PC-3 (cell line): ENCODE measurements around the gene PPP1R3C. TPM values are rescaled to one million over a fixed set of nuclear protein-coding genes. Genes with fewer than 3 reads are reported as not detected.

Experiments used
- ATAC-seq: fragments of 200-7000 bp; cut with Tn5 transposase; 2 replicates; pipeline ENCODE4 v1.9.1; 2020; ENCODE audit warnings: mild to moderate bottlenecking, moderate library complexity
- BruUV-seq: library from RNA; stranded (reverse); fragments of 400-500 nt; replicated peaks from 2 replicates; lab custom pipeline; 2021; lab: Mats Ljungman, UMichigan
- CTCF ChIA-PET: fragments of 300-600 bp; sonication (Branson Sonifier 250); formaldehyde crosslinking; loops from one replicate; lab custom pipeline; 2022; ENCODE audit warnings: antibody characterized with exemption; lab: Charles Lee
- POLR2A ChIA-PET: fragments of 300-600 bp; sonication (Branson Sonifier 250); formaldehyde crosslinking; loops from one replicate; lab custom pipeline; 2022; ENCODE audit warnings: antibody characterized with exemption; ENCODE audit not compliant: unreplicated experiment; lab: Charles Lee
- DNase-seq: peaks from one replicate; pipeline ENCODE4 v3.0.0-alpha.2; 2015
- H2AFZ ChIP-seq: fragments of 300-600 bp; sonication (generic); 2 replicates; pipeline ENCODE4 v1.6.0; 2016; ENCODE audit warnings: antibody characterized with exemption, low read length
- H3F3A ChIP-seq: fragments of 300-600 bp; sonication (generic); one replicate; pipeline ENCODE4 v1.6.0; 2017; ENCODE audit warnings: antibody characterized with exemption, low read length, control low read depth, mild to moderate bottlenecking; ENCODE audit not compliant: unreplicated experiment
- H3K27ac ChIP-seq: fragments of 300-600 bp; sonication (generic); 2 replicates; pipeline ENCODE4 v1.5.1; 2016; ENCODE audit warnings: mild to moderate bottlenecking, low read length
- H3K27me3 ChIP-seq: fragments of 300-600 bp; sonication (generic); 2 replicates; pipeline ENCODE4 v1.6.1; 2016; ENCODE audit warnings: low read length, mixed read lengths
- H3K36me3 ChIP-seq: fragments of 300-600 bp; sonication (generic); 2 replicates; pipeline ENCODE4 v1.6.1; 2016; ENCODE audit warnings: low read depth, mixed run types, low read length, mixed read lengths
- H3K4me1 ChIP-seq: fragments of 300-600 bp; sonication (generic); 2 replicates; pipeline ENCODE4 v1.5.1; 2016; ENCODE audit warnings: low read length; ENCODE audit not compliant: insufficient read depth
- H3K4me2 ChIP-seq: fragments of 300-600 bp; sonication (generic); 2 replicates; pipeline ENCODE4 v1.6.0; 2016; ENCODE audit warnings: low read length
- H3K4me3 ChIP-seq: fragments of 300-600 bp; sonication (generic); 2 replicates; pipeline ENCODE4 v1.5.1; 2016; ENCODE audit warnings: mild to moderate bottlenecking, low read length, mixed read lengths
- H3K79me2 ChIP-seq: fragments of 300-600 bp; sonication (generic); 2 replicates; pipeline ENCODE4 v1.6.1; 2017; ENCODE audit warnings: low read length, mixed read lengths
- H3K9ac ChIP-seq: fragments of 300-600 bp; sonication (generic); 2 replicates; pipeline ENCODE4 v1.6.0; 2016; ENCODE audit warnings: mild to moderate bottlenecking, low read length
- H3K9me2 ChIP-seq: fragments of 300-600 bp; sonication (generic); replicated peaks from 2 replicates; pipeline ENCODE4 v1.6.1; 2016; ENCODE audit warnings: mixed run types, low read length, mixed read lengths
- H3K9me3 ChIP-seq: fragments of 300-600 bp; sonication (generic); 2 replicates; pipeline ENCODE4 v1.6.1; 2016; ENCODE audit warnings: low read length, mixed read lengths
- H4K20me1 ChIP-seq: fragments of 300-600 bp; sonication (generic); 2 replicates; pipeline ENCODE4 v1.6.1; 2016; ENCODE audit warnings: low read length, mixed read lengths
- CTCF ChIP-seq: fragments of 300-600 bp; sonication (generic); conservative IDR thresholded peaks from 2 replicates; pipeline ENCODE4 v1.5.1; 2017; ENCODE audit warnings: antibody characterized with exemption, low read depth, mild to moderate bottlenecking, low read length
- EZH2 ChIP-seq: fragments of 300-600 bp; sonication (generic); IDR thresholded peaks from one replicate; pipeline ENCODE4 v1.6.1; 2017; ENCODE audit warnings: antibody characterized with exemption, mild to moderate bottlenecking, low read length; ENCODE audit not compliant: unreplicated experiment
- EZH2phosphoT487 ChIP-seq: fragments of 300-600 bp; sonication (generic); IDR thresholded peaks from 2 replicates; pipeline ENCODE4 v1.6.1; 2018; ENCODE audit warnings: mild to moderate bottlenecking, antibody characterized with exemption, low read length, borderline replicate concordance
- intact Hi-C: fragments of 100-400 bp; cut with micrococcal nuclease; formaldehyde crosslinking; loops from 2 replicates; pipeline ENCODE4 v1.9.0; 2023
- total RNA-seq: library from RNA; depleted of rRNA; stranded (reverse); fragments of >200 nt; gene quantifications from 2 replicates; pipeline ENCODE4 v1.2.3, GENCODE V29; 2014

Gene PPP1R3C
- total RNA-seq, 1 experiment from 2014 or later: not detected

- H3K4me1 ChIP-seq: peaks cover 9% of the 10 kb centered on the region
- ChIA-PET CTCF (interaction anchor here (0.7 to 1.3 kb wide), 3 partner anchors 51 to 102 kb away, joined by 3 to 8 read pairs (median 4); no protein-coding TSS in a partner anchor), POLR2A (no interaction called here)
- H4K20me1 ChIP-seq: no peaks in the 10 kb centered on the region
- H3K9me3 ChIP-seq: no peaks in the 10 kb centered on the region
- no peak overlapping the region for H2AFZ ChIP-seq
- DNase-seq (peak; percentile 21), ATAC-seq (no peak; the same call in 1 of the 2 replicates)
- H3F3A ChIP-seq: no peaks in the 10 kb centered on the region
- intact Hi-C loops: loop anchor here (1.0 to 2.0 kb wide), 3 partner anchors 51 to 270 kb away; no protein-coding TSS in a partner anchor
- H3K4me2 ChIP-seq: no peak overlapping the region
- H3K27ac ChIP-seq: no peak overlapping the region
- H3K27me3 ChIP-seq: no peaks in the 10 kb centered on the region
- no peaks in the 10 kb centered on the region for H3K9me2 ChIP-seq
- no TSS peak for BruUV-seq
- no peak for TF ChIP-seq EZH2phosphoT487
- no peak for TF ChIP-seq EZH2
- no peak for TF ChIP-seq CTCF
- no peaks in the 10 kb centered on the region for H3K36me3 ChIP-seq
- no peak overlapping the region for H3K9ac ChIP-seq
- H3K4me3 ChIP-seq: no peak overlapping the region
- no peaks in the 10 kb centered on the region for H3K79me2 ChIP-seq
Observed at GRCh38 chr10:91642831-91643692, 10.2 kb upstream of the PPP1R3C start.

- H3K9me3 ChIP-seq: no peaks in the 10 kb centered on the region
- H3K79me2 ChIP-seq: no peaks in the 10 kb centered on the region
- intact Hi-C loops: loop anchor here (10.0 kb wide), 1 partner anchor 222 kb away; the partner anchor contains the start of gene HECTD2
- CTCF ChIA-PET: no interaction called here
- no peaks in the 10 kb centered on the region for H3K9me2 ChIP-seq
- H3K36me3 ChIP-seq: no peaks in the 10 kb centered on the region
- H3F3A ChIP-seq: no peaks in the 10 kb centered on the region
- no peak overlapping the region for H3K9ac ChIP-seq
- H3K4me3 ChIP-seq: no peak overlapping the region
- no peak overlapping the region for H3K4me2 ChIP-seq
- no TSS peak for BruUV-seq
- DNase-seq: no peak
- TF ChIP-seq EZH2phosphoT487 (no peak), CTCF (no peak), EZH2 (no peak)
- no peak overlapping the region for H3K27ac ChIP-seq
- H3K4me1 ChIP-seq: no peaks in the 10 kb centered on the region
- H2AFZ ChIP-seq: no peak overlapping the region
- POLR2A ChIA-PET: no interaction called here
- ATAC-seq: no peak
- H4K20me1 ChIP-seq: no peaks in the 10 kb centered on the region
- no peaks in the 10 kb centered on the region for H3K27me3 ChIP-seq
Observed at GRCh38 chr10:91636892-91637291, 4.0 kb upstream of the PPP1R3C start.
